OCI-M2 (cell line): Measurements from ENCODE around the gene INTS4.
"Not testable (repeated sequence)": the region's sequence is repeated elsewhere in the genome, so short reads cannot be mapped to it uniquely, and the experiment has no call there.

Experiments
- DNase-seq: peaks from one replicate; lab custom pipeline; 2025; ENCODE audit not compliant: unreplicated experiment; lab: John Stamatoyannopoulos, UW

INTS4 gene

DNA sequence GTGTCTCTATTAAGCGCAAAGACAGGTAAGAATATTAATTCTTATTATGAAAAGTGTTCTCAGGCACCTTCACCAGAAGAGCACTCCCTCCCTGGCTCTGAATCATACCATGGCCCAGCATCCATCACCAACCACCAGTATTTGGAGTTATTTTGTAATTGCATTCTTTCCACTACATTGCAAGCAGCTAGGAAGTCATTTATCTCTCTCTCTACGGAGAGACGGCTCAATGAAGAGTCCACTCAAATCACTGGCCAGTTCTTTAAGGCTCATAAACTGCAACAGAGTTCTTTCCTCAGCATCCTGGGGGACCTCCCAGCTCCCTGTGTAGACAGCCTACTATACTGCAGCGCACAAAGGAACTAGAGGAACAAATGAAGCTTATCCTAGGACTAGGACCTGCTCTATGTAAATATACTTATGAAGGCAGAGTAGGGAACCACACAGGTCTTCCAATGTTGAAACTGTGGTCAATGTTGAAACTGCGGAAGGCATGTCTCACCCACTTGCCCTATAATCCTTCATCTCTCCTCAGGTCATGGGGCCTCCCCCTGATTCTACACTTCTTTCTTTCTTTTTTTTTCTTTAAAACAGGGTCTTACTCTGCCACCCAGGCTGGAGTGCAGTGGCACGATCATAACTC is 110.2 kb downstream of the INTS4 start:
- DNase-seq = no peak

- DNase-seq = no peak
Observed at GRCh38 chr11:77883775-77884174, 110.7 kb downstream of the INTS4 start.

DNA sequence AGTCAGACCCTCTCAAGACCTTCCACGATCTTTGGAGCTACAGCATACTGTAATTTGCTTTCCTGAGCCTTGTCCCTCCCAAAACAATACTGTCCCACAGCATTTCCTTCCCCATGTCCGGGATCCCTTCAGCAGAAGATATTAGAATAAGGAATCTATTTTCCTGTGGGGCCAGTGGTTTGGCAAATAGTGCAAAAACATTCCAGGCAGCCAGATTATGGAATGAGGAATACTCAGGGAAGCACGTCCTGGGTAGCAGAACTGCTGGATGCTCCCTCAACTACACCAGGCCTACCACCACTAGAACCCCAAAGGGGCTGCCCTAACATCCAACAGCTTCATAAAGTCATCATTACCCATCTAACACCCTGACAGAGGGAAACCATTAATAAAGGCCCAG is 112.1 kb downstream of the INTS4 start:
- DNase-seq = no peak

- no peak for DNase-seq
Observed at GRCh38 chr11:77879218-77879617, 115.2 kb downstream of the INTS4 start.

GRCh38 chr11:77878247-77878646 is 116.2 kb downstream of the INTS4 start:
- DNase-seq = not testable (repeated sequence)

GRCh38 chr11:77876045-77876444 is 118.4 kb downstream of the INTS4 start:
- no peak for DNase-seq

DNA sequence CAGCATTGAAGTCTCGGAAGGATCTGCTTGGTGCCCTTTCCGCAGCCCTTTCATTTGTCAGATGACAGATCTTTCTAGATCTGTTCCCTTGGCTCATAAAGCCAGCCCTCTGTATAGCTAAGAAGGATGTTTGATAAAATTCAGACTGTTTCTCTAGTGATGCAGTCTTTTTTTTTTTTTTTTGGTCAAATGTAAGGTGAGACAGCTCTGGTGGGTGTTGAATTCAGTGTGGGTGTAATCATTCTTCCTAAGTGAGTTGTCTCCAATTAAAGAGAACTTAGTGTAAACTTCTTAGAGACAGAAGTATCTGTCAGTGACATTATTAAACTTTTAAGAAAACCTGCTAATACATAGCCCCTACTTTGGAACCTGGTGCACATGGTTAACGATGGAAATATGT is 120.3 kb downstream of the INTS4 start:
- DNase-seq = no peak

DNA sequence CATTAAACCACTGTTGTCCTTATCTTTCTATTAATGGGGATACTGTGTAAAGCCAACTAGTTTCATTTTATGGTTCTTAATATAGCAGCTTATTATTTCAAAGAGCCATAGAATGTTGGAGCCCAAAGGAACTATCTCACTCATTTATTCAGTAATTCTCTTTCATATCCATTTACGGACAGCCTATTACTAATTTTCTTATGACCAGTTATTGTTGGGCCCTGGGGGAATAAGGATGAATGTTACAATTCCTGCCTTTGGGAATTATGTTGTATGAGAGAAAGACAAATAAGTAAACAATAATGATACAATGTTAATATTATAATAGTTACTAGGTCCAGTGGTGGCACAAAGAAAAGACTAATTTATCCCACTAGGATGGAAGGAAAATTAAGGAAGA is 121.1 kb downstream of the INTS4 start:
- no peak for DNase-seq

DNA sequence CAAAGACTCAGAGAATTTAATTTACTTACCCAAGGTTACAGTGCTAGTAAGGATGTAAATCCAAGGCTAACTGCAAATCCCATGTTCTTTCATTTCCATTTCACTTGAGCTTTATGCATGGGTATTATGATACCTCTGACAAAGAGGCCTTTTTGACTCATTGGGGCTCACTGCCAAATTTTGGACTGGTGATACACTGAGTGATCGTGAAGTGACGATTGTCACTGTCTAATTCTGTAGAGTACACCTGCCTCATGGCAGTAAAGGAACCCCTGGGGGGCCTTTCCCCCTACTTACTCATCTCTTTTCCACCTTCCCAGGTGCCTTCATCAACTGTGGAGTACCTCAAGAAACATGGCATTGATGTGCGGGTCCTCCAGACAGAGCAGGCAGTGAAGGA is 122.6 kb downstream of the INTS4 start:
- no peak for DNase-seq

DNA sequence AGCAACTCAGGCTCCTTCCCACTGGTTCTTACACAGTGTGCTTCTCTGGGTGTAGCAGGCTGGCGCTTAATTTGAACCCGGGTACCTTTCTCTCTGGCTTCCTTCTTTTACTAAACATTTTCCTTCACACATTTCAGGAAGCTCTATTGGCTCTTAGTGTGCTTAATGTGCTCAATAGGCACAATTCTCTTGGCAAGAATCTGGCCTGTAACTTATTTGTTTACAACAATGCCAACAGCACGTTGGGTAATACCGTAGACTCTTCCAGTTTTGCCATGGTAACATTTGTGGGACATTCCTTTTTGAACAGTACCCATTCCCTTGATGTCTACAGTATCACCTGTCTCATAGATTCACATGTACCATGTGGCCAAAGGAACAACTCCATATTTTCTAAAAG is 125.7 kb downstream of the INTS4 start:
- DNase-seq = no peak

DNA sequence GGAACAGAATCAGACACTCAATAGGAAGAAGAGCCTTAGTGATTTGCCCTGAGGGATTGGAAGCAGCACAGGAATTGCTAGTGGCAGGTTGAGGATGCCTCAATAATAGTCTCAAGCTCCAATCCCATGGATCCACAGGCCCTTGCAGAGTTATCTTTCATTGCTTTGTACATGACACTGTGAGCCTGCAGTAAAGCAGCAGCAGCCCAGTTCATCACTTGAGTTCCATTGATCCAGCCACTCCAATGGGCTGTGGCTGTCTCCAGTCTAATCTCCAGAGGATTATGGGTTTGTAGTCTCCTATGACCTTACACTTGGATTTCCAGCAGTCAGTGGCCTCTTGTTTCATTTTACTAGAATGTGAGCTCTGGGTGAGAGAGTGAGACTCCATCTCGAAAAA is 128.1 kb downstream of the INTS4 start:
- no peak for DNase-seq

DNA sequence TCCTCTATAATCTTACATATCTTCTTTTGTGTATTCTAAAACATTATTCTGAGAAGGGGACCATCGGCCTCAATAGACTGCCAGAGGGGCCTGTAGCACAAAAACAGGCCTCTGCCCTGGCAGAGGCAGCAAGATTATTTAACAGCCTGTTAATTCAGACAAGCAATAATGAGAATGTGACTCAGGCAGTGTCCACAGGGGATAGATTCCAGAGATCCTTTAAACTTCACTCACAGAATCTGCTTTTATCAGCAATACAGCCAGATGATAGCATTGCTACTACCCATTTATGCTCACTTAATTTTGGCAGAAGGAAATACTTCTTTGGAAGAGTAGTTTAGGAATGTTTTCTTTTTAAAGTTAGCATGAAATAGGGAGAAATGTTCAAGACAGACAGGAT is 128.7 kb downstream of the INTS4 start:
- no peak for DNase-seq

- DNase-seq = not testable (repeated sequence)
Observed at GRCh38 chr11:77861444-77861843, 133.0 kb downstream of the INTS4 start.

DNA sequence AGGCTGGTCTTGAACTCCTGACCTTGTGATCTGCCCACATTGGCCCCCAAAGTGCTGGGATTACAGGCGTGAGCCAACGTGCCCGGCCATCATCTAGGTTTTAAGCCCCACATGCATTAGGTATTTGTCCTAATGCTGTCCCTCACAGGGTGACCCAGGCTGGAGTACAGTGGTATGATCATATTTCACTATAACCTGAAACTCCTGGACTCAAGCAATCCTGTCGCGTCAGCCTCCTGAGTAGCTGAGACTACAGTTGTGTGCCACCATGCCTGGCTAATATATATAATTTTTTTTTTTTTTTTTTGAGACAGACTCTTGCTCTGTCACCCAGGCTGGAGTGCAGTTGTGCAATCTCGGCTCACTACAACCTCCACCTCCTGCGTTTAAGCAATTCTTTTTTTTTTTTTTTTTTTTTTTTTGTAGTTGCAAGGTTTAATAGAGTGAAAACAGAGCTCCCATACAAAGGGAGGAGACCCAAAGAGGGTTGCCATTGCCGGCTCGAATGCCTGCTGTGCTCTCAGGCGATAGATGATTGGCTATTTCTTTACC is 136.5 kb downstream of the INTS4 start:
- not testable (repeated sequence) for DNase-seq

- DNase-seq = no peak
Observed at GRCh38 chr11:77854838-77855237, 139.6 kb downstream of the INTS4 start.

DNA sequence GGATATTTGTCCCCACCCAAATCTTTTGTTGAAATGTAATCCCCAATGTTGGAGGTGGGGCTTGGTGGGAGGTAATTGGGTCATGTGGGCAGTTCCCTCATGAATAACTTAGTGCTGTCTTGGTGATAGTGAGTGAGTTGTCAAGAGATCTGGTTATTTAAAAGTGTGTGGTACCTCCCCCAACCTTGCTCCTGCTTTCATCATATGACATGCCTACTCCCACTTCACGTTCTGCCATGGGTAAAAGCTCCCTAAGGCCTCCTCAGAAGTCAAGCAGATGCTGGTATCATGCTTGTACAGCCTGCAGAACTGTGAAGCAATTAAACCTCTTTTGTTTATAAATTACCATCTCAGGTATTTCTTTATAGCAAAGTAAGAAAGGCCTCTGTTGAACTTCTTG is 143.0 kb downstream of the INTS4 start:
- no peak for DNase-seq

DNA sequence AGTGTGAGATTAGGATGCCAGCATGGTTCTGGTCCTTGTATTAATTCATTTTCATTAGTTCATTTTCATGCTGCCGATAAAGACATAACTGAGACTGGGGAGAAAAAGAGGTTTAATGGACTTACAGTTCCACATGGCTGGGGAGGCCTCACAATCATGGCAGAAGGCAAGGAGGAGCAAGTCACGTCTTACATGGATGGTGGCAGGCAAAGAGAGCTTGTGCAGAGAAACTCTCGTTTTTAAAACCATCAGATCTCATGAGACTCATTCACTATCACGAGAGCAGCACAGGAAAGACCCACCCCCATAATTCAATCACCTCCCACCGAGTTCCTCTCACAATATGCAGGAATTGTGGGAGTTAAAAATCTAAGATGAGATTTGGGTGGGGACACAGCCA is 150.8 kb downstream of the INTS4 start:
- DNase-seq = not testable (repeated sequence)

DNA sequence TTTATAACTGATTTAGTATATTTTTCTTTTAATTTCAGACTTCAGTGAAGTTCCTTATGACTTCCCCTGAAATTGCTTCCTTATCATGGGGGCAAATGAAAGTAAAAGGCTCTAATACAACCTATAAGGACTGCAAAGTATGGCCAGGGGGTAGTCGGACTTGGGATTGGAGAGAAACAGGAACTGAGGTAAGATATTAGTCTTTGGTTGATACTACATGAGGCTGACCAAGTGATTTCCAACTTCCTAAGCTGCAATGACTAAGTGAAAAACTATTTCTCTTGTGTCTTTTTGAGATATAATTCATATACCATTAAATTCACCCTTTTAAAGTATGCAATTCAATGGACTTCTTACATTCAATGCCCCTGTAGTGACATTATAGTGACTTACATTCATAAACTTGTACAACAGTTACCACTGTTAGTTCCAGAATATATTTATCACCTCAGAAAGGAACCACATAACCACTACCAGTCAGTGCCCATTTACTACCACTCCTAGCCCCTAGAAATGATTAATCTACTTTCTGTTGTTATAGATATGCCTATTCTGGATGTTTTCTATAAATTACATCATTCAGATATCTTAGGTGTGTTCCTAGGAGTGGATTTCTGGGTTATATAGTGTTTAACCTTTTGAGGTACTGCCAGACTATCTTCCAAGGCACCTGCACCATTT is 151.9 kb downstream of the INTS4 start:
- DNase-seq = no peak

DNA sequence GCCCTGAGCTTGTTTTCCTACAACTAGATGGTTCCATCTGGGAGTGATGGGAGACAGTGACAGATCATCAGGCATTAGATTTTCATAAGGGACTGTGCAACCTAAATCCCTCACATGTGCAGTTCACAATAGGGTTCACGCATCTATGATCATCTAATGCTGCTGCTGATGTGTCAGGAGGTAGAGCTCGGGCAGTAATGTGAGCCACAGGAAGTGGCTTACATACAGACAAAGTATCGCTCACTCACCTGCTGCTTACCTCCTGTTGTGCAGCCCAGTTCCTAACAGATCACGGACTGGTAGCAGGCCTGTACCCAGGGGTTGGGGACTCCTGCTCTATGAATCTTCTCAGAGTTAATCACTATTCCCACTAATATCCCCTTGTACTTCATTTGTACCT is 161.2 kb downstream of the INTS4 start:
- no peak for DNase-seq

GRCh38 chr11:77828926-77829325 is 165.5 kb downstream of the INTS4 start:
- DNase-seq = no peak
